Hair follicular keratinocyte (primary cell): ENCODE data around the gene LIFR. TPM values are rescaled to one million over a fixed set of nuclear protein-coding genes. Genes with fewer than 3 reads are reported as not detected.

ENCODE experiments used
- total RNA-seq: library from RNA; depleted of rRNA; stranded (reverse); fragments of >200 nt; gene quantifications from 2 replicates; pipeline ENCODE4 v1.2.3, GENCODE V29; 2015

The LIFR gene, protein sequence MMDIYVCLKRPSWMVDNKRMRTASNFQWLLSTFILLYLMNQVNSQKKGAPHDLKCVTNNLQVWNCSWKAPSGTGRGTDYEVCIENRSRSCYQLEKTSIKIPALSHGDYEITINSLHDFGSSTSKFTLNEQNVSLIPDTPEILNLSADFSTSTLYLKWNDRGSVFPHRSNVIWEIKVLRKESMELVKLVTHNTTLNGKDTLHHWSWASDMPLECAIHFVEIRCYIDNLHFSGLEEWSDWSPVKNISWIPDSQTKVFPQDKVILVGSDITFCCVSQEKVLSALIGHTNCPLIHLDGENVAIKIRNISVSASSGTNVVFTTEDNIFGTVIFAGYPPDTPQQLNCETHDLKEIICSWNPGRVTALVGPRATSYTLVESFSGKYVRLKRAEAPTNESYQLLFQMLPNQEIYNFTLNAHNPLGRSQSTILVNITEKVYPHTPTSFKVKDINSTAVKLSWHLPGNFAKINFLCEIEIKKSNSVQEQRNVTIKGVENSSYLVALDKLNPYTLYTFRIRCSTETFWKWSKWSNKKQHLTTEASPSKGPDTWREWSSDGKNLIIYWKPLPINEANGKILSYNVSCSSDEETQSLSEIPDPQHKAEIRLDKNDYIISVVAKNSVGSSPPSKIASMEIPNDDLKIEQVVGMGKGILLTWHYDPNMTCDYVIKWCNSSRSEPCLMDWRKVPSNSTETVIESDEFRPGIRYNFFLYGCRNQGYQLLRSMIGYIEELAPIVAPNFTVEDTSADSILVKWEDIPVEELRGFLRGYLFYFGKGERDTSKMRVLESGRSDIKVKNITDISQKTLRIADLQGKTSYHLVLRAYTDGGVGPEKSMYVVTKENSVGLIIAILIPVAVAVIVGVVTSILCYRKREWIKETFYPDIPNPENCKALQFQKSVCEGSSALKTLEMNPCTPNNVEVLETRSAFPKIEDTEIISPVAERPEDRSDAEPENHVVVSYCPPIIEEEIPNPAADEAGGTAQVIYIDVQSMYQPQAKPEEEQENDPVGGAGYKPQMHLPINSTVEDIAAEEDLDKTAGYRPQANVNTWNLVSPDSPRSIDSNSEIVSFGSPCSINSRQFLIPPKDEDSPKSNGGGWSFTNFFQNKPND
- 2.1 and 2.7 TPM in 2 replicates for total RNA-seq

GRCh38 chr5:38556599-38557307 is at the start of gene LIFR:
Gene LIFR (minus strand): TSS chr5:38556646. CDS start chr5:38530647, 25,999 bp downstream.

